HG03354 (cell line): ENCODE results near the gene NFS1.
"Not testable (repeated sequence)": the region's sequence is repeated elsewhere in the genome, so short reads cannot be mapped to it uniquely, and the experiment has no call there.

ENCODE experiments used
- ATAC-seq: cut with Tn5 transposase; IDR thresholded peaks from one replicate; pipeline ENCODE4 v1.9.1; 2021; ENCODE audit warnings: mild to moderate bottlenecking; ENCODE audit not compliant: unreplicated experiment, poor library complexity, severe bottlenecking

NFS1 gene

GRCh38 chr20:35690265-35690664 lies 8.9 kb downstream of the NFS1 start:
- ATAC-seq, result no peak

DNA sequence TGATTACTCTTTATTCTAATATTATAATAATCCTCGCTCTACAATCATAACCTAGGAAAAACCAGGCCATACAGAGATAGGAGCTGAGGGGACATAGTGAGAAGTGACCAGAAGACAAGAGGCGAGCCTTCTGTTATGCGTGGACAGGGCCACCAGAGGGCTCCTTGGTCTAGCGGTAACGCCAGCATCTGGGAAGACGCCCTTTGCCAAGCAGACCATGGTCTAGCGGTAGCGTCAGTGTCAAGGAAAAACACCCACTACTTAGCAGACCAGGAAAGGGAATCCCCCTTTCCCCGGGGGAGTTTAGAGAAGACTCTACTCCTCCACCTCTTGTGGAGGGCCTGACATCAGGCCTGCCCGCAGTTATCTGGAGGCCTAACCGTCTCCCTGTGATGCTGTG lies 12.3 kb downstream of the NFS1 start:
- not testable (repeated sequence) for ATAC-seq

DNA sequence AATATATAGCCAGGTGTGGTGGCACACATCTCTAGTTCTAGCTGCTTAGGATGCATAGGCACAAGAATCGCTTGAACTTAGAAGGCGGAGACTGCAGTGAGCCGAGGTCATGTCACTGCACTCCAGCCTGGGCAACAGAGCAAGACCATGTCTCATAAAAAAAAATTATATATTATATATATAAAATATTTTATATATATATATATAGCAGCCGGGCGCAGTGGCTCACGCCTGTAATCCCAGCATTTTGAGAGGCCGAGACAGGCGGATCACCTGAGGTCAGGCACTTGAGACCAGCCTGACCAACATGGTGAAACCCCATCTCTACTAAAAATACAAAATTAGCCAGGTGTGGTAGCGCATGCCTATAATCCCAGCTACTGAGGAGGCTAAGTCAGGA lies 13.8 kb downstream of the NFS1 start:
- not testable (repeated sequence) for ATAC-seq

- no peak for ATAC-seq
Observed at GRCh38 chr20:35681960-35682359, 17.2 kb downstream of the NFS1 start.

DNA sequence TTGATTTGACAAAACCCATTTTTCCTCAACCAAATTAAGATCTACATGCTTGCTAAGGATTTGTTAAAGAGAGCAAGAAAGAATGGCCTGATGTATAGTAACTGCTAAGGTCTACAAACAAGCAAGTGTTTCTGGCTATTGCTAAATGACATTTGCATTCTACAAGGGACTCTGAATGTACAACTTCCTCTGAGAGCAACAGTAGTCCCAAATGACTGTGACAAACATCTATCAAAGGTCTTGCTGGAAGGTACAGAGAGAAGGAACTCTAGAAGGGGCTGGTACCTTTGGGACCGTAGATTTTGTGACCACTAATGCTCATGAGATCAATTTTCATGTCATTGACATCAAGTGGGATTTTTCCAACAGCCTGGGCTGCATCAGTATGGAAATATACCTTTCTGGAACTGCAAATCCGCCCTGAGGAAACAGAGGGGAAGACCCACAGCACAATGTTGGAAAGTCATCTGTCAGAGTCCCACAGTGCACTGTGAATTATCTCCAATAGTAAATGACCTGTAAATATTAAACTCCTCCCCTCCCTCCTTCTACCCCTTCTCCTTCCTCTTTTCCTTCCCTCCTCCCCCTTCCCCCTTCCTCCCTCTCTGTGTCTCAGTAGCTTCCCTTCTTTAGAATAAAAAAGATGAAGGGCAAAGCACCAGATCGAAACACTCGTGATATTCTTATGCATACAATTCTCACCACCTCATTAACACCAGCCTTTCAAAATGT lies 18.5 kb downstream of the NFS1 start:
- no peak for ATAC-seq

GRCh38 chr20:35674921-35675320 lies 24.2 kb downstream of the NFS1 start:
- ATAC-seq, result no peak

- ATAC-seq, result no peak
Observed at GRCh38 chr20:35673884-35674283, 25.3 kb downstream of the NFS1 start.

- no peak for ATAC-seq
Observed at GRCh38 chr20:35669681-35670080, 29.5 kb downstream of the NFS1 start.

DNA sequence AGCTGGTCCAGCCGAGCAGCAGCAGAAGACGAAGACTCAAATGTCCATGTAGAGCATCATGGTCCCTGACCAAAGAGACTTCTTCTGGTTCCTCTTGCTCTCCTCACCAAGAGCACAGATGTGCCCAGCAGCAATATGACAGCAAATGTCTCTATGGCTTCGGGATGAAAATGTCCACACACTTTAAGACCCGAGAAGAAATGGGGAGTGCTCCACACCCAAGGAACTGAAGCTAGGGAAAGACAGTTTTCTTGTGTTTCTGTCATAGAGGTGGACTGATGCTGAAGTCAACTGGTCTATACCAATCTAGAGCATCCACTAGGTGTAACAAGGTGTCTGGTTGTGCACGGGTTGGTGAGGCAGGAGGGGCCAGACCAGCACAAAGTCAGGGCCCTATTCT lies 29.9 kb downstream of the NFS1 start:
- no peak for ATAC-seq

GRCh38 chr20:35665949-35666288 lies 33.2 kb downstream of the NFS1 start:
- no peak for ATAC-seq

DNA sequence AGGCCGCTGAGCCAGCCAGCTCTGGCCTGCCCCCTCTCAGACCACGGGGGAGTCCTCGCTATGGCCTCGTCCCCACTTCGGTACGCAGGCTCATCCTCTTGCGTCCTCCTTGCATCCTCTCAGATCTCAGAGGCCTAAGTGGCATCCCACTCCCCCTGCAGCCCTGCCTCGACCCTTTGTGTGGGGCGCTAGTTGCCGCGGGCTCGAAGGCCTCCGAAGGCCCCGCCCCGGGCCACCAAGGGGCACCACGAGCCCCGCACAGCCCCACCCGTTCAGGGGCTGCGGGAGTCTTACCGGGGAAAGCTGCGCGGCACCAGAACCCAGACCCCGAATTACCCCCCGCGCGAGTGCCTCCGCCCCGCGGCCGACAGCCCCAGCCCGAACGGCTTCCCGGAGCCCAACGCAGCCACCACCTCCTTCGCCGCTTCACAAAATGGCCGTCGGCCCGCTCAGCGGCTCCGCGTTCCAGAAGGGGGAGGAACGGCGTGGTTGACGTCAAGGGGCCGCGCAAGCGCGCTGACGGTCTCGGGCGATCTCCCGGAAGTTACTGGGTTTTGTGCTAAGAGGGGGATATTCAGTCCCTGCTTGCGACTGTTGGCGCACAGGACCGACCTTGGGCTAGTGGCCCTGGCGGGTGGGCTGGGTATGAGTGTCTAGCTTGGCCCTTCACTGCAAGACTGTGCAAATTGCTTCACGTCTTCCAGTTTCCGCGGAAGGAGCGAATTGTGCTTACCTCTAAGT lies 34.5 kb downstream of the NFS1 start, which contains the start of the genes CPNE1 and RBM12:
Gene CPNE1, minus strand, starts transcription at position 435 of the 741 bp plus-strand sequence. CDS start 31,977 bp downstream, outside the sequence.
Gene RBM12, minus strand, starts transcription at position 435 of the 741 bp plus-strand sequence. CDS start 9,578 bp downstream, outside the sequence.
- ATAC-seq, result peak; percentile 86

DNA sequence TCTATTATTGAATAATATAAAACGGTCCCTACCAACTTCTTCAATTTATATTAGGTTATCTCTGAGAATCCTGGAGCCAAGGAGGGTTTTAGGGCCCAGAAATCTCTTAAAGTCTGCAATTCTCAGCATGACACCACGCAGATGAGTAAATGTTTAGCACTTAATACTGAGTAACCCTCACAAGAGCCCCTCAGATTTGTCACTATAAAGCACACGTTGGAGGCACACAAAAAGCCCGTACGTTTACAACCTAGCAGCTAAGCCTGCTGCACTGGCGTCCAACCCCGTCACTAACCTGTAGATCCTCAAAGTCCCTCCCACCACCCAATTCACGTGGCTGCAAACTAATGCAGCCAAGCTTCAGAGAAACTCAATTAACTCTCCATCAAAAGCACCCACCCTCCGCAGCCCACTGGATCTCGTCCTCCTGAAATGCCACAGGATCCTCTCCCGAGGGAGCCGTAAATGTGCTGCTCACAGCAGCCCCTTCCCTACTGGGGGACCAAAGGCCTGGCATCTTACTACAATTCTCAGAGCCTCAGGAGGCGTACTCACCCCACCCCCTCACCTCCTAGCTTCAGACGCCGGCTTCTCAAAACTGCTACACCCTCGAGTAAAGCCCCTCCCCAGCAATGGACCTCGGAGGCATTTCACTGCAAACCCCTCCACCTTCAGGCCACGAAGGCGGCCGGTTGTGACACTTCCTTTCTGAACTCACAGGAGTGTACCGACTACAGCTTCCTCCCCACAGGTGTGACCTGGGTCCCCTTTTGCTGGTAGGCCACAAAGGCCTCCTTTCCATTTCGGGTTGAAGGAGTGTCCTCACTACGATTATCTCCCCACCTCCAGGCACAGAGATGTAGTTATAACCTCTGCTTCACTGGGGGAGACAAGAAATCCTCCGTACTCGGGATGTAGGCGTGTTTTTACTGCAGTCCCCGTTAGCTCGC lies 35.4 kb downstream of the NFS1 start:
- ATAC-seq, result peak; percentile 42

- ATAC-seq, result no peak
Observed at GRCh38 chr20:35662551-35662950, 36.6 kb downstream of the NFS1 start.

DNA sequence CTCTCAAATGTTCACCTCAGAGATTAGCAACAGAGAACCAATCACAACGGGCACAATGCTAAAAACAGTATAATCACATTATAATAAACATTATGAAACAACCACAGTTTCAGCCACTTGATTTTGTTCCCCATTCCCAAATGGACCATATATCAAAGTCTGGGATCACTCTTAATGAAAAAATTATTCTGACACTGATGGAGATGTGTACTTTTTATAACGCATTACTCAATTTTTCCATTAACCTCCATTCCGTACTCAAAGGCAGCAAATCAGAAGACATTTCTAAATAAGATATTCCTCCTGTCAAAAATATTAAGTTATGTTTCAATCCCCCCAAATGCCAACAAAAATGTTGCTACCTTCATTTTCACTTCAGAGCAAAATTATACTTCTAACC lies 37.2 kb downstream of the NFS1 start:
- no peak for ATAC-seq

- no peak for ATAC-seq
Observed at GRCh38 chr20:35661053-35661452, 38.1 kb downstream of the NFS1 start.

GRCh38 chr20:35660122-35660937 lies 38.8 kb downstream of the NFS1 start:
- ATAC-seq, result no peak

GRCh38 chr20:35657271-35657670 lies 41.9 kb downstream of the NFS1 start:
- ATAC-seq, result no peak

- ATAC-seq, result no peak
Observed at GRCh38 chr20:35654415-35654814, 44.7 kb downstream of the NFS1 start.

GRCh38 chr20:35653893-35654292 lies 45.3 kb downstream of the NFS1 start:
- ATAC-seq, result no peak
